H1 (cell line): ENCODE measurements around the gene CACNA1A. TPM values are rescaled to one million over a fixed set of nuclear protein-coding genes. Genes with fewer than 3 reads are reported as not detected.

Experiments used
- ATF2 ChIP-seq: IDR thresholded peaks from 2 replicates; pipeline ENCODE4 v1.6.1; 2012; ENCODE audit warnings: low read length, inconsistent platforms
- ATF3 ChIP-seq: IDR thresholded peaks from 2 replicates; pipeline ENCODE4 v1.6.1; 2011; ENCODE audit warnings: low read depth, mild to moderate bottlenecking, low read length; ENCODE audit not compliant: insufficient read depth
- EP300 ChIP-seq, 2 experiments: IDR thresholded peaks; 1 replicate in 1 of 2; 2 replicates in 1 of 2; pipeline ENCODE4 v1.6.1; 2011 to 2012; ENCODE audit warnings: low read depth in 2 of 2, low read length in 2 of 2, mild to moderate bottlenecking in 2 of 2, borderline replicate concordance in 1 of 2, inconsistent platforms in 1 of 2, moderate library complexity in 1 of 2
- HDAC6 ChIP-seq: IDR thresholded peaks from one replicate; pipeline ENCODE4 v1.7.1; 2012; ENCODE audit warnings: low read depth, mild to moderate bottlenecking, inconsistent platforms, low read length, moderate library complexity
- NANOG ChIP-seq: IDR thresholded peaks from 2 replicates; pipeline ENCODE4 v1.6.1; 2011; ENCODE audit warnings: low read length, low read depth, mild to moderate bottlenecking, inconsistent platforms; ENCODE audit not compliant: insufficient read depth, poor library complexity, severe bottlenecking
- POLR2A ChIP-seq, 2 experiments: IDR thresholded peaks; 1 replicate in 1 of 2; 2 replicates in 1 of 2; pipeline ENCODE4 v1.6.1; 2011; ENCODE audit warnings: low read depth in 2 of 2, low read length in 2 of 2, mild to moderate bottlenecking in 2 of 2; ENCODE audit errors: control extremely low read depth in 1 of 2
- TAF1 ChIP-seq: IDR thresholded peaks from 2 replicates; pipeline ENCODE4 v1.6.1; 2011; ENCODE audit warnings: mild to moderate bottlenecking, low read depth, low read length
- USF2 ChIP-seq: IDR thresholded peaks from 2 replicates; pipeline ENCODE4 v1.6.1; 2011; ENCODE audit warnings: low read length, improper control_type of control experiment
- ZNF274 ChIP-seq: IDR thresholded peaks from 2 replicates; pipeline ENCODE4 v1.7.0; 2012; ENCODE audit warnings: low read length, borderline replicate concordance; ENCODE audit errors: extremely low read depth
- polyA plus RNA-seq, 7 experiments: library from polyadenylated mRNA; depleted of rRNA in 3 of 7; stranded (reverse) in 5 of 7; unstranded in 2 of 7; fragments of >200 nt in 5 of 7; fragments of 200-250 nt in 2 of 7; gene quantifications; 1 replicate in 5 of 7; 2 replicates in 1 of 7; 4 replicates in 1 of 7; pipeline versions ENCODE4 v1.2.1 to v1.2.3, GENCODE V29; 2011 to 2013; ENCODE audit warnings: missing spikeins in 2 of 7, mixed read lengths in 2 of 7
- total RNA-seq: library from RNA; stranded (reverse); fragmentation: NEBNext Ultra II Directional; extraction: Animal tissue kit (Norgen Biotek cat#: 25700); gene quantifications from 2 replicates; pipeline ENCODE4 v1.2.1, GENCODE V29; 2021

The CACNA1A gene
- total and polyA plus RNA-seq, 2 of the 8 experiments (the other 6 are each of a cell fraction or from before 2014, with no cell fraction given): 10.7 to 25.3 TPM

GRCh38 chr19:13337181-13337580, 169.1 kb downstream of the CACNA1A start (continued):
- no peak for TF ChIP-seq ATF3
- TF ChIP-seq USF2: no peak
- no peak for TF ChIP-seq ATF2
- TF ChIP-seq EP300 (IDR thresholded peaks at IDR 0.05; ENCODE audit: borderline replicate concordance in 1 of 2, low read depth in 2 of 2, low read length in 2 of 2): no peak
- no peak for TF ChIP-seq HDAC6
- no peak for TF ChIP-seq ZNF274
- no peak for TF ChIP-seq NANOG
- TF ChIP-seq POLR2A (IDR thresholded peaks at IDR 0.05; ENCODE audit: control extremely low read depth in 1 of 2, low read depth in 2 of 2, low read length in 2 of 2): no peak
- TF ChIP-seq TAF1: no peak
